HCT116 (cell line): ENCODE data around the gene SYNDIG1. TPM values are rescaled to one million over a fixed set of nuclear protein-coding genes. Genes with fewer than 3 reads are reported as not detected.

ENCODE experiments used
- ATAC-seq: fragments of 200-7000 bp; cut with Tn5 transposase; 2 replicates; pipeline ENCODE4 v1.9.1; 2020; ENCODE audit warnings: mild to moderate bottlenecking, moderate library complexity
- BruUV-seq: library from RNA; stranded (reverse); fragments of 400-500 nt; replicated peaks from 2 replicates; lab custom pipeline; 2021; lab: Mats Ljungman, UMichigan
- CTCF ChIA-PET: fragments of 300-600 bp; sonication (Branson Sonifier 250); formaldehyde crosslinking; loops from one replicate; lab custom pipeline; 2021; ENCODE audit warnings: antibody characterized with exemption; lab: Charles Lee
- POLR2A ChIA-PET: fragments of 300-600, 350-600 bp; sonication (Branson Sonifier 250); formaldehyde crosslinking; loops from one replicate; lab custom pipeline; 2021; ENCODE audit warnings: antibody characterized with exemption; lab: Charles Lee
- RAD21 ChIA-PET, 2 experiments: fragments of 300-600 bp; sonication (Branson Sonifier 250); formaldehyde crosslinking; loops; one replicate each; lab custom pipeline; 2023; ENCODE audit warnings: low total read pairs in 2 of 2; ENCODE audit not compliant: uncharacterized antibody in 2 of 2, unreplicated experiment in 2 of 2, low non-redundant PET in 1 of 2; lab: Charles Lee
- DNase-seq: peaks from one replicate; pipeline ENCODE4 v3.0.0-alpha.2; 2010; ENCODE audit warnings: low read depth, low spot score
- H2AFZ ChIP-seq: fragments of 200-600 bp; shearing (Covaris generic), sonication (generic); 2 replicates; pipeline ENCODE4 v1.6.1; 2017; ENCODE audit warnings: low read depth, mixed run types, mixed read lengths, antibody characterized with exemption, low read length; ENCODE audit not compliant: poor library complexity, severe bottlenecking
- H3K27ac ChIP-seq: 2 replicates; pipeline ENCODE4 v1.5.1; 2012; ENCODE audit warnings: low read depth, low read length
- H3K27me3 ChIP-seq: fragments of 200-600 bp; sonication (generic); 2 replicates; pipeline ENCODE4 v1.6.1; 2016; ENCODE audit warnings: mixed run types, low read length, mixed read lengths; ENCODE audit not compliant: insufficient read depth
- H3K36me3 ChIP-seq, 2 experiments: fragments of 200-500 bp in 1 of 2; fragments of 200-600 bp in 1 of 2; sonication (Bioruptor generic) in 1 of 2; sonication (generic) in 1 of 2; 2 replicates each; pipeline versions ENCODE4 v1.5.1 to v1.6.1; 2014 to 2016; ENCODE audit warnings: low read length in 2 of 2, inconsistent platforms in 1 of 2, mixed read lengths in 1 of 2, mixed run types in 1 of 2; ENCODE audit not compliant: insufficient read depth in 2 of 2, control insufficient read depth in 1 of 2
- H3K4me1 ChIP-seq, 2 experiments: fragments of 200-600 bp in 1 of 2; sonication (generic) in 1 of 2; 2 replicates each; pipeline versions ENCODE4 v1.5.1 to v1.6.1; 2012 to 2017; ENCODE audit warnings: low read length in 2 of 2, inconsistent platforms in 1 of 2, mild to moderate bottlenecking in 1 of 2, mixed read lengths in 1 of 2, mixed run types in 1 of 2, moderate library complexity in 1 of 2; ENCODE audit not compliant: insufficient read depth in 2 of 2, control insufficient read depth in 1 of 2
- H3K4me2 ChIP-seq: fragments of 200-600 bp; sonication (generic); 2 replicates; pipeline ENCODE4 v1.6.1; 2017; ENCODE audit warnings: mixed run types, low read length, mixed read lengths
- H3K4me3 ChIP-seq, 2 experiments: fragments of 200-600 bp in 1 of 2; sonication (generic) in 1 of 2; replicated peaks in 1 of 2; 2 replicates each; pipeline ENCODE4 v1.5.1; 2011 to 2016; ENCODE audit warnings: low read length in 2 of 2, control low read depth in 1 of 2, low read depth in 1 of 2, mild to moderate bottlenecking in 1 of 2, mixed read lengths in 1 of 2, mixed run types in 1 of 2
- H3K79me2 ChIP-seq: fragments of 200-600 bp; sonication (generic); 2 replicates; pipeline ENCODE4 v1.6.1; 2017; ENCODE audit warnings: mild to moderate bottlenecking, mixed run types, low read length, moderate library complexity, mixed read lengths; ENCODE audit not compliant: insufficient read depth
- H3K9ac ChIP-seq: fragments of 200-600 bp; sonication (generic); 2 replicates; pipeline ENCODE4 v1.6.1; 2016; ENCODE audit warnings: low read length, mixed read lengths
- H3K9me2 ChIP-seq: fragments of 200-600 bp; sonication (generic), shearing (Covaris generic); 2 replicates; pipeline ENCODE4 v1.6.1; 2017; ENCODE audit warnings: mixed run types, mild to moderate bottlenecking, moderate library complexity; ENCODE audit not compliant: insufficient read depth
- H3K9me3 ChIP-seq, 2 experiments: fragments of 200-500 bp in 1 of 2; fragments of 200-600 bp in 1 of 2; sonication (Bioruptor generic) in 1 of 2; sonication (generic) in 1 of 2; 2 replicates each; pipeline ENCODE4 v1.6.1; 2014 to 2017; ENCODE audit warnings: low read length in 2 of 2, mixed read lengths in 2 of 2, inconsistent platforms in 1 of 2, low read depth in 1 of 2, mild to moderate bottlenecking in 1 of 2, mixed run types in 1 of 2, moderate library complexity in 1 of 2; ENCODE audit not compliant: control insufficient read depth in 1 of 2, insufficient read depth in 1 of 2
- H4K20me1 ChIP-seq: fragments of 200-600 bp; sonication (generic), shearing (Covaris generic); 2 replicates; pipeline ENCODE4 v1.6.1; 2017; ENCODE audit warnings: mixed run types, mild to moderate bottlenecking, moderate library complexity; ENCODE audit not compliant: insufficient read depth
- EGR1 ChIP-seq: IDR thresholded peaks from 2 replicates; pipeline ENCODE4 v1.6.1; 2012; ENCODE audit warnings: low read depth
- FOSL1 ChIP-seq: IDR thresholded peaks from 2 replicates; pipeline ENCODE4 v1.6.1; 2012; ENCODE audit warnings: low read depth
- JUND ChIP-seq: IDR thresholded peaks from 2 replicates; pipeline ENCODE4 v1.6.1; 2012
- RAD21 ChIP-seq: IDR thresholded peaks from 2 replicates; pipeline ENCODE4 v1.6.1; 2012; ENCODE audit warnings: low read depth, mild to moderate bottlenecking
- SRF ChIP-seq: IDR thresholded peaks from 2 replicates; pipeline ENCODE4 v1.6.1; 2012; ENCODE audit warnings: low read depth
- TCF7L2 ChIP-seq: IDR thresholded peaks from 2 replicates; pipeline ENCODE4 v1.7.0; 2011; ENCODE audit warnings: borderline replicate concordance, inconsistent platforms; ENCODE audit not compliant: insufficient read depth, insufficient read length; ENCODE audit errors: extremely low read depth
- ZFX ChIP-seq: fragments of 450-650 bp; IDR thresholded peaks from 2 replicates; pipeline ENCODE4 v1.6.1; 2017
- ZNF274 ChIP-seq: fragments of 200-500 bp; sonication (Bioruptor generic); IDR thresholded peaks from 2 replicates; pipeline ENCODE4 v1.6.1; 2014; ENCODE audit warnings: mild to moderate bottlenecking, low read depth, low read length, inconsistent platforms
- intact Hi-C: fragments of 100-400 bp; cut with micrococcal nuclease; formaldehyde crosslinking; loops from 2 replicates; pipeline ENCODE4 v1.10.0; 2022
- total RNA-seq: library from RNA; stranded (reverse); gene quantifications from one replicate; pipeline ENCODE4 v1.2.1, GENCODE V29; 2021; ENCODE audit not compliant: unreplicated experiment
- TF ChIP-seq, protein P1 (sequence below): IDR thresholded peaks from 2 replicates; pipeline ENCODE4 v1.6.1; 2011; ENCODE audit warnings: mild to moderate bottlenecking, low read length, moderate library complexity; ENCODE audit not compliant: insufficient replicate concordance; ENCODE audit errors: extremely low read depth
- TF ChIP-seq, protein P2 (sequence below), 3 experiments: fragments of 200-600 bp in 1 of 3; sonication (generic) in 1 of 3; IDR thresholded peaks in 2 of 3; conservative IDR thresholded peaks in 1 of 3; 2 replicates each; pipeline ENCODE4 v1.5.1; 2012 to 2017; ENCODE audit warnings: low read depth in 2 of 3, low read length in 2 of 3, antibody characterized with exemption in 1 of 3, borderline replicate concordance in 1 of 3, control low read depth in 1 of 3, mild to moderate bottlenecking in 1 of 3, mixed read lengths in 1 of 3, mixed run types in 1 of 3, moderate library complexity in 1 of 3; ENCODE audit not compliant: insufficient read depth in 1 of 3
- TF ChIP-seq, protein P3 (sequence below): IDR thresholded peaks from 2 replicates; pipeline ENCODE4 v1.6.1; 2012

SYNDIG1 gene
- total RNA-seq, 1 experiment from 2014 or later: not detected

DNA sequence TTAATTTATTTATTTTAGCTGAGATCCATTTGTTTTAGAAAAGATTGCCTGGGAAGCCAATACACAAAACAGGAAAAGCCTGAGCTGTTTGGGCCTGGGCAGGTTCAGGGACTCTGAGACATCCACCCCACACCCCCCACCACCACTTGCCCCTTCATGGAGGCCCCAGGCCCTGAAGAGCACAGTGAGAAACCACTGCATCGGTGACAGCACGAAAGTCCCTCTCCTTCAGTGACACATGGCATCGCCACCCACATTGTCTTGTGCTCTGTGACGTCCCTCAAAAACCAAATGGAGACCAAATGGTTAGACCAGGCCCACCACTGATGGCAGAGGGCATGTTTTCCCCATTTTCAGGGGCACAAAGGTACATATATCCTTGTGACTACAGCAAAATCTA, 106.4 kb downstream of the SYNDIG1 start:
- ChIA-PET CTCF (no interaction called here), RAD21 (no interaction called here), POLR2A (no interaction called here)
- Histone ChIP-seq H3K4me1 (no peaks in the 10 kb centered on the region), H3K79me2 (no peaks in the 10 kb centered on the region), H3K9ac (no peak overlapping the region), H3K4me2 (no peak overlapping the region), H3K36me3 (no peaks in the 10 kb centered on the region), H3K9me3 (no peaks in the 10 kb centered on the region), H4K20me1 (no peaks in the 10 kb centered on the region), H3K9me2 (no peaks in the 10 kb centered on the region), H2AFZ (no peak overlapping the region), H3K27me3 (peaks cover 22% of the 10 kb centered on the region; the same call in 1 of the 2 replicates), H3K27ac (no peak overlapping the region), H3K4me3 (no peak overlapping the region)
- no TSS peak for BruUV-seq
- TF ChIP-seq, protein P1, sequence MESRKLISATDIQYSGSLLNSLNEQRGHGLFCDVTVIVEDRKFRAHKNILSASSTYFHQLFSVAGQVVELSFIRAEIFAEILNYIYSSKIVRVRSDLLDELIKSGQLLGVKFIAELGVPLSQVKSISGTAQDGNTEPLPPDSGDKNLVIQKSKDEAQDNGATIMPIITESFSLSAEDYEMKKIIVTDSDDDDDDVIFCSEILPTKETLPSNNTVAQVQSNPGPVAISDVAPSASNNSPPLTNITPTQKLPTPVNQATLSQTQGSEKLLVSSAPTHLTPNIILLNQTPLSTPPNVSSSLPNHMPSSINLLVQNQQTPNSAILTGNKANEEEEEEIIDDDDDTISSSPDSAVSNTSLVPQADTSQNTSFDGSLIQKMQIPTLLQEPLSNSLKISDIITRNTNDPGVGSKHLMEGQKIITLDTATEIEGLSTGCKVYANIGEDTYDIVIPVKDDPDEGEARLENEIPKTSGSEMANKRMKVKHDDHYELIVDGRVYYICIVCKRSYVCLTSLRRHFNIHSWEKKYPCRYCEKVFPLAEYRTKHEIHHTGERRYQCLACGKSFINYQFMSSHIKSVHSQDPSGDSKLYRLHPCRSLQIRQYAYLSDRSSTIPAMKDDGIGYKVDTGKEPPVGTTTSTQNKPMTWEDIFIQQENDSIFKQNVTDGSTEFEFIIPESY: no peak
- TF ChIP-seq FOSL1 (no peak), ZNF274 (no peak), EGR1 (no peak)
- no peak for ATAC-seq
- intact Hi-C loops: no loop called here
- DNase-seq: no peak

DNA sequence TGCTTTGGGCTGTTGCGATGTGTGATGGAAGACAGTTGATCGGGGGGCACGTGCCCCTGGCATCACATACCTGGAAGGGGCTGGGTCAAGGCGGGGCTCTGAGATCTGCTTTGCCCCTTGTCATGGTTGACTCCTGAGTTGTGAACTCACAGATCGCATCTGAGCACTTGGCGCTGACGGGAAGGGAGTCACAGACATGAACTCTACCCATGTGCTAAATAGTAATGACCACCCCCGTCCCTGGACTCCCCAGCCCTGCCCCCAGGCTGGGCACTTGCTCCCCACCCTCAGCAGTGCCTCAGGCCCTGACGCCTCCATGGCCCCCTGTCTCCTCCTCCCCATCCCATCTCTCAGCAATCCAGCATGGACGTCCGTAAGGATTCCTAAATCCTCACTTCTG, 107.0 kb downstream of the SYNDIG1 start:
- no peaks in the 10 kb centered on the region for H3K9me3 ChIP-seq
- H3K27ac ChIP-seq: no peak overlapping the region
- ChIA-PET CTCF (no interaction called here), POLR2A (no interaction called here), RAD21 (no interaction called here)
- BruUV-seq: no TSS peak
- no peak for ATAC-seq
- no peaks in the 10 kb centered on the region for H3K36me3 ChIP-seq
- H3K4me3 ChIP-seq: no peak overlapping the region
- H3K9ac ChIP-seq: no peak overlapping the region
- H3K27me3 ChIP-seq: peaks cover 18% of the 10 kb centered on the region; the same call in 1 of the 2 replicates
- no peak for TF ChIP-seq RAD21
- no peak for TF ChIP-seq TCF7L2
- TF ChIP-seq, protein P2, sequence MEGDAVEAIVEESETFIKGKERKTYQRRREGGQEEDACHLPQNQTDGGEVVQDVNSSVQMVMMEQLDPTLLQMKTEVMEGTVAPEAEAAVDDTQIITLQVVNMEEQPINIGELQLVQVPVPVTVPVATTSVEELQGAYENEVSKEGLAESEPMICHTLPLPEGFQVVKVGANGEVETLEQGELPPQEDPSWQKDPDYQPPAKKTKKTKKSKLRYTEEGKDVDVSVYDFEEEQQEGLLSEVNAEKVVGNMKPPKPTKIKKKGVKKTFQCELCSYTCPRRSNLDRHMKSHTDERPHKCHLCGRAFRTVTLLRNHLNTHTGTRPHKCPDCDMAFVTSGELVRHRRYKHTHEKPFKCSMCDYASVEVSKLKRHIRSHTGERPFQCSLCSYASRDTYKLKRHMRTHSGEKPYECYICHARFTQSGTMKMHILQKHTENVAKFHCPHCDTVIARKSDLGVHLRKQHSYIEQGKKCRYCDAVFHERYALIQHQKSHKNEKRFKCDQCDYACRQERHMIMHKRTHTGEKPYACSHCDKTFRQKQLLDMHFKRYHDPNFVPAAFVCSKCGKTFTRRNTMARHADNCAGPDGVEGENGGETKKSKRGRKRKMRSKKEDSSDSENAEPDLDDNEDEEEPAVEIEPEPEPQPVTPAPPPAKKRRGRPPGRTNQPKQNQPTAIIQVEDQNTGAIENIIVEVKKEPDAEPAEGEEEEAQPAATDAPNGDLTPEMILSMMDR (IDR thresholded peaks at IDR 0.05 in 2 of 3, conservative IDR thresholded peaks at IDR 0.05 in 1 of 3; ENCODE audit: borderline replicate concordance in 1 of 3, insufficient read depth in 1 of 3, low read depth in 2 of 3, low read length in 2 of 3): no peak
- no peak for TF ChIP-seq ZFX
- no peak for TF ChIP-seq EGR1
- TF ChIP-seq, protein P3, sequence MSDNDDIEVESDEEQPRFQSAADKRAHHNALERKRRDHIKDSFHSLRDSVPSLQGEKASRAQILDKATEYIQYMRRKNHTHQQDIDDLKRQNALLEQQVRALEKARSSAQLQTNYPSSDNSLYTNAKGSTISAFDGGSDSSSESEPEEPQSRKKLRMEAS: no peak
- no peak for TF ChIP-seq JUND
- TF ChIP-seq SRF: no peak
- no peak for DNase-seq
- intact Hi-C loops: no loop called here
- H3K79me2 ChIP-seq: no peaks in the 10 kb centered on the region
- no peaks in the 10 kb centered on the region for H3K4me1 ChIP-seq
- H3K9me2 ChIP-seq: no peaks in the 10 kb centered on the region
- no peaks in the 10 kb centered on the region for H4K20me1 ChIP-seq
- no peak overlapping the region for H2AFZ ChIP-seq
- no peak overlapping the region for H3K4me2 ChIP-seq
